GM12892 (cell line): ENCODE measurements around the gene GRIN1.

ENCODE experiments used
- DNase-seq: peaks from one replicate; pipeline ENCODE4 v3.0.0; 2011; ENCODE audit not compliant: insufficient read length
- FAIRE-seq: peaks from 2 replicates; lab custom pipeline; 2011; peaks lifted over from hg19 to GRCh38; lab: Jason Lieb, UNC
- POLR2A ChIP-seq: IDR thresholded peaks from 2 replicates; pipeline ENCODE4 v1.6.1; 2011; ENCODE audit warnings: low read depth, low read length, control low read depth
- POLR2AphosphoS5 ChIP-seq: IDR thresholded peaks from 2 replicates; pipeline ENCODE4 v1.6.1; 2011; ENCODE audit warnings: low read depth, low read length, control low read depth
- TAF1 ChIP-seq: IDR thresholded peaks from 2 replicates; pipeline ENCODE4 v1.6.1; 2011; ENCODE audit warnings: low read depth, mild to moderate bottlenecking, control low read depth, low read length, borderline replicate concordance

Gene GRIN1

GRCh38 chr9:137191245-137191644 is 52.3 kb downstream of the GRIN1 start:
- DNase-seq (no peak), FAIRE-seq (no peak)
- TF ChIP-seq TAF1 (no peak), POLR2A (no peak), POLR2AphosphoS5 (no peak)

- TF ChIP-seq POLR2AphosphoS5 (no peak), POLR2A (no peak), TAF1 (no peak)
- FAIRE-seq (no peak), DNase-seq (no peak)
These were observed 52.9 kb downstream of the GRIN1 start for GRCh38 chr9:137191691-137192447.

DNA sequence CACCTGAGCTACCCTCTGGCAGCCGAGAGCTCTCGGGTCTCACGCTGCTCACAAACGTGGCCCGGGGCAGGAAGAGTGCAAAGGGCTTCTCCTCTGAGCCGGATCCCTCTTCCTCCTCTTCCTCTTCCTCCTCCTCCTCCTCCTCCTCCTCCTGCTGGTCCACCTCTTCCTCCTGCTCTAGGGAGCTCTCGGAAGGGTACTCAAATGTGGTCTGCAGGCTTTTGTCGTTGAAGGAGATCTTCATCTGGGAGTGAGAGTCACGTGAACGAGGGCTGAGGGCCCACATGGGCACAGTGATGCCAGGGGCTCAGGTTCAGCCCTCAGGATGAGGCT is 53.5 kb downstream of the GRIN1 start:
- DNase-seq: no peak
- no peak for FAIRE-seq
- TF ChIP-seq POLR2AphosphoS5 (no peak), POLR2A (no peak), TAF1 (no peak)

GRCh38 chr9:137192859-137193258 is 53.9 kb downstream of the GRIN1 start:
- FAIRE-seq: no peak
- no peak for TF ChIP-seq POLR2AphosphoS5
- TF ChIP-seq TAF1: no peak
- no peak for TF ChIP-seq POLR2A
- DNase-seq: no peak

DNA sequence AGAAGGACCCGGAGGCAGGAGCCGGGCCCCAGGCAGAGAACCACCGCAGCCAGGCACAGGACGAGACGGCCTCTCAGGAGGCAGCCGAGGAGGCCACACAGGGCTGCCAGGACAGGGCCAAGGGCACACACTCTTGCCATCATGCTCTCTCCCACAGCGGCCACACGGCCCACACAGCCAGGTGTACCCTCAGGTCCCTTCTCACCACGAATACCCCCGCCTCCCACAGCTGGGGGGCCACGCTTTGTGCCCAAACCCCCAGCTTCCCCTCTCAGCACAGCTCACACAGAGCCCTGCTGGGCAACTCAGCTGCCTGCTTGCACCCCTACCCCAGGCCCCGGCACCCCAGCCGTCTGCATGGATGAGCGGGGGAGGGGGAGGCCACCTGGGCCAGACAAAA is 54.8 kb downstream of the GRIN1 start:
- DNase-seq (no peak), FAIRE-seq (no peak)
- TF ChIP-seq POLR2A: no peak
- TF ChIP-seq POLR2AphosphoS5: no peak
- TF ChIP-seq TAF1: no peak

GRCh38 chr9:137194388-137194787 is 55.4 kb downstream of the GRIN1 start:
- no peak for DNase-seq
- TF ChIP-seq POLR2A (no peak), POLR2AphosphoS5 (no peak), TAF1 (no peak)
- no peak for FAIRE-seq

DNA sequence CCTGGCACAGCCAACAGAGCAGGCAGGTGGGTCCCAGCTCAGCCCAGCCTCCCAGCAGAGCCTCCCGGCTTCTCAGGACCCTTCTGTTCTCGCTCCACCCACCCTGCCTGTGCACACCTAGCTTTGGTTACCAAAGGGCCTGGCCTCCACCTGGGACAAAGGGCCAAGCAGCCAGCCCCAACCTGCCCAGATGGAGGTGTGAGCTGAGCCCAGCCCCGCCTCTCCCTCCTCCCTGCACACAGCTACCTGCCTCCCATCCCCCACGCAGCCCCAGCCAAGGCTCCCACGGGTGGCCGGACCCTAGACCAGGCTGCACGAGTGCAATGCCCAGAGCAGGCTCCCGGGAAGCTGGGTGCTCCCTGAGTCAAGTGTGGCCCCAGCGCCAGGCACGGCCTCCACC is 56.0 kb downstream of the GRIN1 start:
- no peak for DNase-seq
- FAIRE-seq: no peak

GRCh38 chr9:137195525-137196220 is 56.7 kb downstream of the GRIN1 start:
- TF ChIP-seq POLR2A: no peak
- no peak for TF ChIP-seq TAF1
- no peak for TF ChIP-seq POLR2AphosphoS5
- DNase-seq (no peak), FAIRE-seq (no peak)

More for the DNA sequence above, 56.0 kb downstream of the GRIN1 start:
- TF ChIP-seq TAF1: no peak
- TF ChIP-seq POLR2AphosphoS5: no peak
- TF ChIP-seq POLR2A: no peak

DNA sequence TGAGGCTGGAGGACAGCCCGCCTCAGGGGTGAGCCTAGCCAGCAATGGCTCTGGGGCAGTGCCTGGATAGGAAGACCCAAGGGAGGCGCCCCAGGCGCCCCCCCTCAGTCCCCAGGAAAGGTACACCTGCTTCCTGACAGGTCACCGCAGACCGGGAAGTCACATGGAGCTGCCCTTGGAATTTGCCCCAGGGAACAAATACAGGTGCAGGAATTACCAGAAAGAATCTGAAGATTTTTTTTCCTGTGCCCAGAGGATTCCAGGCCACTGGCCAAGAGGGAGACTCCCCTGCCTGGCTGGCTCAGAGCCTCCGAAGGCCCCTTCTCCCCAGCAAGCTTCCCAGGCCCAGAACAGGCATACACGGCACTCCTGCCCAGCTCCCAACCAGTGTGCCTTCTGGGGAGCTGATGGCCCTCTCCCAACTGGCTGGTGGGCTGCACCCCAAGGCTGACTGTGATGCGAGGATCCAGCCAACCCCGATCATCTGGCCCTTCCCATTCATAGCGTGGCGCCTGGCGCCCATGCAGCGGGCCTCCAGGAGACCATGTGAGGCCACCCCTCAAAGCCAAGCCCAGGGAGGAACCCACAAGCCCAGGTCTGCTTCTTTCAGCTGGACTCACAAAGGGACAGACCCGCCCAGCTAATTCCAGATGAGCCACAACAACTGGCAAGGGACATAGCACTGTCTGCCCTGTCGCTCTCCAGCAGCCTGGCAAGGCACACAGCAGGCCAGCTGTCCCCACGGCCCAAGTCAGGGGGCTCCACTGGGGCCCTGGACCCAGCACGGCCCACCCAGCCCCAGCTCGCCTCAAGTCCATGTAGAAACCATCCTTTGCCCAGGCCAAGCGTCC is 59.3 kb downstream of the GRIN1 start:
- FAIRE-seq: no peak
- TF ChIP-seq TAF1 (no peak), POLR2A (no peak), POLR2AphosphoS5 (no peak)
- DNase-seq: no peak

GRCh38 chr9:137198902-137199283 is 59.9 kb downstream of the GRIN1 start:
- DNase-seq: no peak
- TF ChIP-seq POLR2A (no peak), TAF1 (no peak), POLR2AphosphoS5 (no peak)
- FAIRE-seq: no peak

DNA sequence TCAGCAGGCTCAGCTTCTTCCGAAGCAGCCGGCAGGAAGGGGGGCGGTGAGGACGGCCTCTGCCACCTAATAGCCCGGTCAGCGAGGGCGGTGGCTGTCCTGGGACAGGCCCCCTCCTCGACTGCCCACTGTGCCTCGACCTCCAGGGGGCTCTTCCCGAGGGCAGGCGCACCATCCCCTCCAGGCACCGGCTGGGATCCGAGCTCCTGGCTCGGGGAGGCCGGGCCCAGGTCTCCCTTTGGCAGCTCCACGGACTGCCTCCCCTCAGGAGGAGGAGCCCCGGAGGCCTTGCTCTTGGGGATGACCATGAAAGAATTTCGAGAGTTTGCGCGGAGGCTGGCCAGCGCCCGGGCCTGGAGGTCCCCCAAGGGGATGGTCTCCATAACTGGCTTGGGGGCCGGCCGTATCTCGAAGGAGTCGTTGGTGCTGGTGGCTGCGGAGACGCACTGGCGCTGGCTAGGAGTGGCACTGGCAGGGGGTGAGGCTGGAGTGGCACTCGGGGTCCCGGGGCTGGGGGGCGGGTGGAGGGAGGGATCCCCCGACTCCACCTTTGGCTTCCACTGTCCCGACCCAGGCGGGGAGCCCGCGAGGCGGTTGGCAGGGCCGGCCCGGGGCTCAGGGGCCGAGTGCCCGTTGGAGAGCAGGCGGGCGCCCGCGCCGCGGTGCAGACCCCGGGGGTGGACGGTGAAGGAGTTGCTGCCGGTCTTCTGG is 60.6 kb downstream of the GRIN1 start:
- DNase-seq (no peak), FAIRE-seq (no peak)
- TF ChIP-seq POLR2AphosphoS5 (no peak), POLR2A (no peak), TAF1 (no peak)
